CMK (cell line): Measurements from ENCODE around the gene PPP1R14C.

Experiments used
- DNase-seq: peaks from one replicate; pipeline ENCODE4 v3.0.0-alpha.2; 2010; ENCODE audit warnings: low read depth

PPP1R14C gene

DNA sequence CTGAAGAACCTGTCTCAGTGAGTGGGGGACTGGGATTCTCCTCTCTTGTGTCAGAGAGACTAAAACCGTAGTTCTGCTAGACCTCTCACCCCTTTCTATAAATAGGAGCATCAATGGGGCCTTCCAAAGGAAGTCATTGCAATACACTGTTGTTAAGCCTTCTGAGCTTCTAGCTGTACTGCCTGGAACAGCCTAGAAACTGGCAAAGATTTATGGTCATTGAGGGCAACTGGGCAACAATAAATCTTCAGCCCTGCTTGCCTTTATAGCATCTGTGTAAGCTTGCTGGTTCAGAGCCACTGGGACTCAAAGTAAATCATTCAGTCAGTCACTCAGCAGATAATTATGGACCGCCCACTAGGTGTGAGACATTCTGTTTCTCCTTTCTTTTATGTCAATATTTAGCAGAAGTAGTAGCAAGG lies 53.2 kb downstream of the PPP1R14C start:
- DNase-seq: no peak

DNA sequence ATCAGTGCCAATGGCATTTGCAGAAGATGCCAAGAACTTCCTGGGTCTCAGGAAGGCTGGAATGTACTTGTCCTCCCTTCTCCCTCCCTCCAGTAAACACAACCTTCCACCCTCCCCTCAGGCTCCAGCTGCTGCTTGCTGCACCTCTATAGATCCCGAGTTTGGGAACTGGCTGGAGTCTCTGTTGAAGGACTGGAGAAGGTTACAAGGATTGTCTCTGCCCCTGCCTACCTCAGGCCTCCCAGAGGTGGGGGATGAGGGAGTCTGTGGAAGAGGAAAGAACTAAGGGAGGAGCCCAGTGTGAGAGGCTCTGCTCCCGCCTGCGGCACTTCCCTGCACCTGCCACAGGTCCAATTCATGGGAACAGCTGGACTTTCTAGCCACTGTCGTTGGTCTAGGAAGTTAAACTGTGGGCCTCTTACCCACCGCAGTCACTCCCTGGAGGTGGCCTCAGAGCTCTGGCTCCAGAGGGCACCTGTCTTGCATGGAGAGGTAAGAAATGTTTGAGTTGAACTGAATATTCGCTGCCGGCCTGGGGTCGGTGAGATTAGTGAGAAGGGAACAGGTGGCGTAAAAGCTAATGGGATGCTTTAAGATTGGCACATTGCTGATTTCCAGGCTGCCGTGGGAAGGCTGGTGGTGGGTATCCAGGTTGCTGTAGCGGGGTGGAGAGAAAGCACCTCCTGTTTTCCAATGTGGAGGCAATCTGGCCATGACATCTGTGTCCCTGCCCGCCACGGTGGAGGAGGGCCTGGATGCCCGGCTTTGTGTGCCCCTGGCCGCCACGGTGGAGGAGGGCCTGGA lies 54.3 kb downstream of the PPP1R14C start:
- no peak for DNase-seq

DNA sequence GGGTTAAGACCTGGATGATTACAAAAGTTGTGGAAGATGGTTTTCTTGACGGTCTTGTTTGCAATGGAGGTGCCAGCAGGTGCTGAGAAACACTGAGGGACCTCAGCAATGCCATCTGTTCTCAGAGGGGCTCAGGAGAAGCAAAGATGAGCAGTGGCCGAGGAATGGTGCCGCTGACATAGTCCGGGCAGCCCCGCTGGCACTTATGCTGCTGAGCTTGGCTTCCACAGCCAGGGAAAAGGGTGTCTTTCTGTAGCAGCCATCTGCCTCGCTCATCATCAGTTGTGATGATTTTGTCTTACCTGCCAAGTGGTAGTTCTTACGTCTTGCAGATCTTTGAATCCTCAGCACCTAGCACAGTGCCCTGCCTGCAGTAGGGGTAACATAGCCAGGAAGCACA lies 55.7 kb downstream of the PPP1R14C start:
- DNase-seq: no peak

DNA sequence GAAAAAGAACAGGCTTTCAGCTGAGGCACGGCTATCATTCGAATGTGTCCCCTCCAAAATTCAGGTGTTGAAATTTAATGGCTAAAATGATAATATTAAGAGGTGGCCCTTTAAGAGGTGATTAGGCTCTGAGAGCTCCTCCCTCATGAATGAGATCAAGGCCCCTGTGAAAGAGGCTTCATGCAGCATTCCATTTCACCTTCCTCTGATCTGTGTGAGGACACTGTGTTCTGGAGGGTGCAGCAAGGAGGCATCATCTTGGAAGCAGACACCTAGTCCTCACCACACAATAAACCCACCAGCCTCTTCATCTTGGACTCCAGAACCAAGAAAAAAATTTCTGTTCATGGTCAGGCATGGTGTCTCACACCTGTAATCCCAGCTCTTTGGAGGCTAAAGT lies 56.4 kb downstream of the PPP1R14C start:
- DNase-seq: no peak

DNA sequence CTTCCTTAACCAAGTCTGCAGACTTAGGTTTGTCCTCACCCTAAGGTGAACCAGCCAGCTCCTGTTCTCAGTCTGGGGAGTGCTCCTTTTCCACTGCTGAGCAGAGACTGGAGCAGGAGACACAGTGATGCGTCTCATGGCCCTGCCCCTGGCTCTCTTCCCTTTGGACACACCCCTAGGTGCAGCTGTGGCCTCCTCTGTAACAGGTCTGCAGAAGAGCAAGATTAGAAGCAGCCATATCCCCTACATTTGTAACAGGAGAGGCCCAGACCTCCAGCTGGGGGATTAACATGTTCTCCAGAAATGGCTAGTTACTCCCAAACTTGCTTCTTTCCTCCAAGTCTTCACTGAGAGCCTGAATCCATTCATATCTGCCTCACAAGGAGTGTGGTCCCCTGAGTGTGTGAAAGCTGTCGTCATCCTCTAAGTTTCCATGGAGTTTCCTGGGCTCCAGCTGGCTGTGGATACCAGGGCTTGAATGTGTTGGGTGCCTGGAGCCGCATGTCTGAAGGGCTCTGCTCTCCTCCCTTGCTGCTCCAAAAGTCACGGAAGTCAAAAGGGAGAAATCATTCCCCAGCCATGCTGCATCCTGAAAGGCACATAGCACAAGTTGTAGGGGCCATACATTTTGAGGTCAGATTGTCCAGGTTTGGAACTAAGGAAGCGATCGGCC lies 57.7 kb downstream of the PPP1R14C start:
- no peak for DNase-seq

DNA sequence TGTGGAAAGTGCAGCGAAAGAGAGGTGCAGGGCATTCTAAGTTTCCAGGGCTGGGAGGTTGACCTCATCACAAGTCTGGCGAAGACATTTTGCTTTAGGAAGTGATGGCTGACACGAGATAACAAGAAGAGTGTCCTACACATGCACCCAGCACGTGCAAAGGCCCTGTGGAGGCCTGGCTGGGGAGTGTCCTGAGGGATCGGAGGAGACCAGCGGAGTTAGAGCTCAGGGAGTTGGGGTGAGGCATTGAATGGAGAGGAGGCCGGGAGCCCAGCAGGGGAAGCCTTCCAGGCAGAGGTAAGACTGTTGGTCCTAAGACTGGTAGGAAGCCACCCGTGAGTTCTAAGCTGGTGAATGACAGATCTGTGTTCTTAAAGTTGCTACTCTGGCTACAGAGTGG lies 58.4 kb downstream of the PPP1R14C start:
- DNase-seq: no peak

DNA sequence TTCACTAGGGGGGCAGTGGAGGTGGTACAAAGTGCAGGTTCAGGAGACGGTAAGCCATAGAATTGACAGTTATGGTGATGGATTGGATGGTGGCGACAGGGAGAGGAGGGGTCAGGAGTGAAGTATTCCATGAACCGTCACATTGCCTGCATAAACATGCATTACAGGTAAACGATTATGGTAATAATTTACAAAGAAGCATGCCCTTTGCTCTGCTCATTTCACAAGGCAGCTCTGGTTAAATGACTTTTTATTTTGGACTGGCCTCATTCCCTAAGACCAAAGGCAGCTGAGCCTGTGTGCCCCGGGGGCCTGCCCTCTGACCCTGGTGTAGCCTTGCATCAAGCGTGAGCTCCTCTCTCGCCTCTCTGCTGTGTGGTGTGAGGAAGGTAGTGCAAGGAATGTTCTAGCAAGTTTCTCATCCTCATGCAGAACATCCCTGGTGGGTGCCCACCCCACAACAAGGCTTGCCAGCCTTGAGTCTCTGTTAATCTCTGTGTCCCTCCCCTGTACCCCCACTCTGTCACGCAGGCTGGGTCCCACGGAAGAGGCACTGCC lies 59.0 kb downstream of the PPP1R14C start:
- no peak for DNase-seq

DNA sequence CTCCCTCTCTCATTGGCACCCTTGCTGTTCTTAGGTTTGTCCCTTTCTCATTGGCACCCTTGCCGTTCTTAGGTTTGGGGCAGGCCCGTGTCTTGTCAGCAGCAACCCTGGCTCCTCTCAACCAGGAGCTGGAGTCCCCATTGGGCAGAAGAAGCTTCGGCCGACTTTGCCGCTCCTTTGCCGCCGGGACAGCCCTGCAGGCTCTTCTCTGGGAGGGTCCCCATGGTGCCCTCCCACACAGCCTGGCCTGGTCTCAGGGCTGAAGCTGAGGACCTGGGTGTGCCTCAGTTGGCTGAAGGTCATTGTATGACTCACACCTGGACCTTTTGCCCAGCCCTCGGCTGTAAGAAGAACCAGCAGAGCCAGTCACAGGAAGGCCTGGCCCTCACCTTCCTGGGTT lies 59.6 kb downstream of the PPP1R14C start:
- no peak for DNase-seq

DNA sequence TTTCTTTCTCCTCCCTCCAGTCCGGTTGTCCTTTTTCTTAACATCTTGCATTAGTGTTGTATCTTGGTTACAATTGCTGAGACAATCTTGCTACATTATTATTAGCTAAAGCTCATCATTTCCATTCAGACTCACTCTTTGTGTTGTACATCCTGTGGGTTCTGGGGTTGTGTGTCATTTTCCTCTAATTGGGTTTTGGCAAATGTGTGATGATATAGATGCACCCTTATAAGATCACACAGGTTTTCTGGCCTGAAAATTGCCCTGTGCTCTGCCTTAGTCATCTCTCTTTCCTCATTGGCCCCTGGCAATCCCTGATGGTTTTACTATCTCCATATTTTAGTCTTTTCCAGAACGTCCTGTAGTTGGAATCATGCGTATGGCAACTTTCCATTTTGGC lies 60.1 kb downstream of the PPP1R14C start:
- DNase-seq: no peak

DNA sequence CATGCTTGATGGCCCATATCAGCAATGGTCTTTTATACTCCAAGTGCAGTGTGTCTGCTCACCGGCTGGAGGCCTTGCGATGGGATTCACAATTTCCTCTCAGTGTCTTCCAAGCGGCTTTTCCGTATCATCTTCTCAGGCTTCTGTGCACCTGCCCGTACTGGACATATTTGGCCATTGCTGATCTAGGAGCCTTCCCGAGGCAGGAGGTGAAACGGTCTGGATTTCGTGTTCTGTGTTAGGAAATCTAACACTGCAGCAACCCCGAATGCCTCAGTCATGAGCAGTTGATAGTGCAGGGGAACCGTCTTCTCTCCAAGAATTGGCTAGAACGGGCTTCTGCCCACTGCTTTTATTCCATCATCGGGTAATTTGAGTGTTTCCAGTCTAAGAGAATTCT lies 60.5 kb downstream of the PPP1R14C start:
- no peak for DNase-seq

DNA sequence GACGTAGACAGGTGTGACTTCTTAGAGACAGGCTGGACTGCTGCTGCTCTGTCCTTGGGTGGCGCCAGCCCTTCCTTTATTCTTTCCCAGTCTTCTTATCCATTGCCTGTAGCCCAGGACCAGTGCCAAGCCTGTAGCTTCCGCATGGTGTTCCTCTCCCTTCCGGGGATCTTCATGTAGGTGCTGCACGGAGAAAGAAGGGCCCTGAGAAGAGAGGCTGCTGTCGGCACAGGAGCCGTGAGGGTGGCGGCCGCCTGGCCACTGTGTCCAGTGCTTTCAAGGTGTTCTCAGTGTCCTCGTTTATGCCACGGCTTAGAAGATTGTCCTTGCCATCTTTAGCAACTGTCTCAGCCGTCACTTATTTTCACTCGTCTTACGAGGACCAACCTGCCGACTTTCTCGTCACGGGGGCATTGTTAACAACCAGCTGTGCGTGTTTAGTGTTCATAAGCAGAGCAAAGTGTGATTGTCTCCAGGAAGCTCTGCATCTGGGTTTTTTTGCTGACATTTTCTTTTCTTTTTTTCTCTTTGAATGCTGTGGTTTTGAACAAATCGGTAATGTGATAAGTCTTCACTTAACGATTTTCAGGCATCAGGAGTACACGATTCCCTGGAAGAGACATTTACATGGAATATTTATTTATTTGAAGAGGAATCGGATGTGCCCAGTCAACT lies 61.2 kb downstream of the PPP1R14C start:
- no peak for DNase-seq

DNA sequence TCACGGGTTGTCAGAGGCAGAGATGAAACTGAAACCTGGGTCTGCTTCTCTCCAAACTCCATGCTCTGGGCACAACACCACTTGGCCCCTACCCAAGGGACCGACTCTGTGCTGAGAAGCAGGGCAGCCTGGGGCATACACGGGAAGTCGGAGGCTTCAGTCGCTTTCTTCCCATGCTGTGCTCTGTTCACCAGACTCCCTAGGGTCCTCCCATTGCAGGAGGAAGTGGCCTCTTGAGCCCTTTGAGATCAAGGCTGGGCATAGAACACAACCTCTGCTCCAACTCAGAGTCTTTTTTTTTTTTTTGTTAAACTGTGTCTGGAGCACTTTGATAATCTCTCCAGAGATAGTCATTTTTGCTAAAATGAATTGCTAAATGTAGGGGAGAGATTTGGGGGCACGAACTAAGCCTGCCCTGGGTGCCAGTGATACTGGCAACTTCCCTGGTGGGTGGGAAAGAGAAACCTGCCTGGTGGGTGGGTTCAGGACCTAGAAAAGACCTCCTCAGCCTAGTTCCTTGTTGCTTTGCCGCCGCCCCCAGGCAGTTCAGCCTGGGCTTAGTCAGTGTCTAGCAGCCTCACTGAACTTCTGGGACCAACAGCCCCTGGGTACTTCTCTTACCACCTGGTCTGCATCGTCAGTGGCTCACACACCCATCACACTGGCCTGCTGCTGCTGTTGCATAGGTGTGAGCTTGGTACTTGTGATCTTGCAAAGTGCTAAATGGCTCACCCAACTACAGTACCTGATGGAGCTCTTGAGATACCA lies 62.0 kb downstream of the PPP1R14C start:
- peak; percentile 60 for DNase-seq

DNA sequence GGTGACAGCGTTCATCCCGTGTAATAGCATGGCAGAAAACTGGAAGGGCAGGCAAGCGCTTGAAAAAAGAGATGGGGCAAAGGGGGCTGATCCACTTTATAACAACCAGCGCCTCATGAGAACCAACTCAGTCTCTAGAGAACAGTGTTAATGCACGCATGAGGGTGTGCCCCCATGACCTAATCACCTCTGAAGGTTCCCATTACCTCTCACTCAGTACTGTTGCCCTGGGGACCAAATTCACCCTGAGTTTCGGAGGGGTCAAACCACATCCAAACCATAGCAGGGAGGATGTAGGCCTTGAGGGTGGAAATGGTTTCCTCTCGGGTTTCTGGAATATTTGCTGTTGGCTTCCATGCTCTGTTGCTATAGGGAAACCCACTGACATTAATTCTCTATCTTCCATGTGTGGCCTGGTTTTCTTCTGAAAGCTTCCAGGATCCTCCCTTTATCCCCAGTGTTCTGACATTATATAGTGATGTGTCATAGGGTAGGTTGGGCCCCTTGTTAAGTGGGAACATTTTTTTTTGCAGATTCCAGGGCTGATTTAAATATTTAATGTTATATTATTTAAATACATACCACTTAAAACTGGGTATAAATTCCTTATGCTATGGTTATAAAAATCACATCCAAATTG lies 65.2 kb downstream of the PPP1R14C start:
- DNase-seq: no peak

DNA sequence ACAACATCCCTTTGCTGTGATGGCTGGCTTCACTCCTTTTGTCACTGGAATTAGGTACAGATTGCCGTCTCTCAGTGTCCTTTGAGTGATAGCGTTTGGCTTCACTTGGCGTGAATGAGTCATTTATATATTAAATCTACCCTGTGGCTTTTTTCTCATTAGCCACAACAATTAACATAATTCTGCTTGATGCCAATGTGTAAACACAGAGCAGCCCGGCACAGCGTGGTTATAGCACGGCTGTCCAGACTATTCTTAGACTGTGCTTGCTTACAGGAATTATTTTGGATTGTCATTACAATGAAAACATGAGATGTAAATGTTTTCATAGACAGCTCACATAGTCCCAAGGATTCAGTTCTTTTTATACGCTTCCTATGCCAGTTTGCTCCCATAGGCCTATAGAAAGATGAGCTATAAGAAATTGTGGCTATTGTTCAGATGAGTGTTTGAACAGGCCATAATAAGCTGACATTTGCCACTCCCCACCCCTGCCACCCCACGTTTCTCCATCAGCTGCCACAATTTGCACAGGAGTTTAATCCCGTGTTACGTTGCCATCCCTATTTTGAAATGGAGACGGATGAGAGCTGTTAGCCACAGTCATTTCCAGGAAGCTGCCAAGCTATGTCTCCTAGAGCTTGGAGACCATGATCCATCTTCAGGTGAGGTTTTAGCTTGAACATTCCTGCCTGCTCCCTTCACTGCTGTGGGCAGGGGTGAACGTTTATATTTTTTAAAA lies 65.9 kb downstream of the PPP1R14C start:
- DNase-seq: no peak

DNA sequence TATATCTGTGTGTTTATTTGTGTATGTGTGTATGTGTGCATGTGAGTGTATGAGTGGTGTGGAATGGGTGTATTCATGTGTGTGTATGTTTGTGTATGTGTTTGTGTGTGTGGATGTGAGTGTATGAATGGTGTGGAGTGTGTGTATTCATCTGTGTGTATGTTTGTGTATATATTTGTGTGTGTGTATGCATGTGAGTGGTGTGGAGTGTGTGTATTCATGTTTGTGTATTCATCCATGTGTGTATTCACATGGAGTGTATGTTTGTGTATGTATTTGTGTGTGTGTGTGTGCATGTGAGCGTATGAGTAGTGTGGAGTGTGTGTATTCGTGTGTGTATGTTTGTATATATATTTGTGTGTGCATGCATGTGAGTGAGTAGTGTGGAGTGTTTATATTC lies 66.6 kb downstream of the PPP1R14C start:
- no peak for DNase-seq

DNA sequence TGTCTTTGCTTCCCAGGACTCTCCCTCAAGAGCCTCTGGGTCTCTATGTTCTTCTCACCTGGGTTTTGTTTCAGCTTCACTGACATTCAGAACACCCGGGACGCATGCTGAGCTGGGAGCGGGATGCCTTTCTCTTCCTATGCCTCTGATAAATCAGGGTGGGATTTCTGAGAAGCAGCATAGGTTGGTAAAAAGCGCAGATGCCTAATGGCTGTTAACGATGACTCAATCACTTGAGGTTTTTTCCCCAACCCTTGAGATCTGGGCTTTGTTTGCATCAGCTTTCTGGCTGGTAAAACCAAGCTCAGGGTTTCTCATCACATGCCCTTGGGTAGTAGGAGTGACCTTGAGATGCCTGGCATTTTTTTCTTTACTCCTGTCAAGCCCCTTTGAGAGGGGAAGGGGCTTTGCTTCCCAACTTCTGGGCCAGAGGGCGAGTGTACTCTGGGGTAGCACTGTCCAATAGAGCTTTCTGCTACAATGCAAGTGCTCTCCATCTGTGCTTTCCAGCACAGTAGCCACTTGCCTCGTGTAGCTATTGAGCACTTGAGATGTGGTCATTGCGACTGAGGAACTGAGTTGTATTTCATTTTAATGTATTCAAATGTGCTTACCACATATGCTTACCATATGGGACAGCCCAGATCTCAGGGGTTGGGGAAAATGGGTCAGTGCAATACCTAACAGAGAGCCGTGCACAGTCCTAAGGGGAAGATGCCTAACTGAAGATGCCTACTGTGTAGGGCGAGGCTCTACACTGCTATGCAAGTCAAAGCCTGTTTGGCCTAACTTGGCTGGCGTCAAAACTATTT lies 69.1 kb downstream of the PPP1R14C start:
- DNase-seq: no peak

DNA sequence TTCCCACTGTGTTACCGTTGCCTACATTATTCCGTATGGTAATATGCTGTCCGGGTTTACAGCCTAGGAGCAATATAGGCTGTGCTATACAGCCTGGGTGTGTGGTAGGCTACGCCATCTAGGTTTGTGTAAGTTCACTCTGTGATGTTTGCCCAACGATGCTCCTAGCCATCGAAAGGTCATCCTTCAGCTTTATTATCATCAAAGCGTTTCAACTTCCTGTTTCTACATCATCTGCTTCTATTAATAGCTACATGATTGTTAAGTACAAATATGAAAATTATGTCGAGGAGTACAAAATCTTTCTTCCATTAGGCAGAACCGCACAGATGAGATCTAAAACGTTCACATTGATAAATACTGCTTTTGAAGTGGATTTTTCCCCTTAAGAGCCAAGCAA lies 69.9 kb downstream of the PPP1R14C start:
- no peak for DNase-seq

DNA sequence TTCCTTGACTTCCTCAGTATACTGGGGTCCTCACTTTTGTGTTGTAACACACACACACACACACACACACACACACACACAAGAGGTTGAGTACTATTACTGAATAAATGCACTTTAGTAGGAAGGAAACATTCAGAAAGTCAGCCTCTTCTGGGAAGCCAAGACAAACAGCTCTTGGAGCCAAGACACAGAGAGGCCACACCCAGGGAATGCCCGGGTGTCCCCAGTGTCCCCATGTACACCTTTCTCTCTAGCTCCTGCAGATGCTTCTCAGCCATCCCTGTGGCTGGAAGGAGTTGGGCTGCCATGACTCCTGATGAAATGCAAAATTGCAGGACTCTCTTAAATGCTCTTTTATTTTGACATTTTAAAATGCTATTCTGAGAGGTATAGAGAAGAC lies 70.5 kb downstream of the PPP1R14C start:
- DNase-seq: no peak

DNA sequence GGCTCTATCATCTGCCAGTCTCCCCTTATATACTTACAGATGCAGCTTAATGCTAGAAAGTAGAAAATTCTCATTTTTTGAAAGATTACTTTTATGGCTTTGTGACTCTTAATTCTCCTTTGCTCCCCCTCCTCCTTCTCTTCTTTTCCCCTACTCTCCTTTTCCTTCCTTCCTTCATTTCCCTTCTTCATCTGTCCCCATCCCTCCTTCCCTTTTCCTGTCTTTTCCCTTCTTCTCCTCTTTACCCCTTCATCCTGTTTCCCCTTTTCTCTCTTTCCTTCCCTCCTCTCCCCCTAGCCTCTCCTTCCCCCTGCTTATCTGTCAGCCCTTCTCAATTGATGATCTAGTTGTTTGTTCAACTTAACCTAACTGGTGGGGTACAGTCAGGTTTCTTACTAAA lies 71.5 kb downstream of the PPP1R14C start:
- no peak for DNase-seq
